ENCODE measurements around the gene SLC16A10. TPM values are rescaled to one million over a fixed set of nuclear protein-coding genes. Genes with fewer than 3 reads are reported as not detected.

The SLC16A10 gene
- total RNA-seq, 2 donors from 2014 or later, result 10.3 to 18.5 TPM

GRCh38 chr6:111270121-111270520 lies 182.8 kb downstream of the SLC16A10 start:
- H3K27ac ChIP-seq, result no peak overlapping the region
- no peak for TF ChIP-seq CTCF (IDR thresholded peaks at IDR 0.05)
- no peaks in the 10 kb centered on the region for H3K4me1 ChIP-seq
- DNase-seq (ENCODE audit: low spot score), result no peak
- peaks cover 35% of the 10 kb centered on the region for H3K36me3 ChIP-seq
- H3K9me3 ChIP-seq, result peaks cover 10 to 21% of the 10 kb centered on the region in 2 donors
- no peak overlapping the region for H3K4me3 ChIP-seq
- no peaks in the 10 kb centered on the region for H3K27me3 ChIP-seq

GRCh38 chr6:111274593-111275217 lies 187.4 kb downstream of the SLC16A10 start:
- H3K36me3 ChIP-seq, result peaks cover 65% of the 10 kb centered on the region
- no peak for TF ChIP-seq CTCF (IDR thresholded peaks at IDR 0.05)
- peaks cover 10 to 32% of the 10 kb centered on the region in 2 donors for H3K9me3 ChIP-seq
- no peaks in the 10 kb centered on the region for H3K27me3 ChIP-seq
- no peaks in the 10 kb centered on the region for H3K4me1 ChIP-seq
- no peak for DNase-seq (ENCODE audit: low spot score)
- H3K27ac ChIP-seq, result no peak overlapping the region
- no peak overlapping the region for H3K4me3 ChIP-seq

GRCh38 chr6:111276335-111276734 lies 189.0 kb downstream of the SLC16A10 start:
- Histone ChIP-seq H3K36me3 (peaks cover 61% of the 10 kb centered on the region), H3K27me3 (no peaks in the 10 kb centered on the region), H3K4me3 (no peak overlapping the region), H3K27ac (no peak overlapping the region), H3K4me1 (no peaks in the 10 kb centered on the region), H3K9me3 (peaks cover 10 to 32% of the 10 kb centered on the region in 2 donors)
- no peak for TF ChIP-seq CTCF (IDR thresholded peaks at IDR 0.05)
- no peak for DNase-seq (ENCODE audit: low spot score)

- Histone ChIP-seq H3K27me3 (no peaks in the 10 kb centered on the region), H3K4me3 (no peak overlapping the region), H3K27ac (no peak overlapping the region), H3K9me3 (peaks cover 10 to 32% of the 10 kb centered on the region in 2 donors), H3K4me1 (no peaks in the 10 kb centered on the region), H3K36me3 (peaks cover 61% of the 10 kb centered on the region)
- no peak for DNase-seq (ENCODE audit: low spot score)
- TF ChIP-seq CTCF (IDR thresholded peaks at IDR 0.05), result no peak
Observed at GRCh38 chr6:111276736-111277135, 189.4 kb downstream of the SLC16A10 start.

GRCh38 chr6:111277819-111278218 lies 190.5 kb downstream of the SLC16A10 start:
- Histone ChIP-seq H3K27ac (no peak overlapping the region), H3K4me1 (no peaks in the 10 kb centered on the region), H3K27me3 (no peaks in the 10 kb centered on the region), H3K36me3 (peaks cover 61% of the 10 kb centered on the region), H3K9me3 (peaks cover 10 to 32% of the 10 kb centered on the region in 2 donors), H3K4me3 (no peak overlapping the region)
- no peak for DNase-seq (ENCODE audit: low spot score)
- no peak for TF ChIP-seq CTCF (IDR thresholded peaks at IDR 0.05)

GRCh38 chr6:111278731-111279130 lies 191.4 kb downstream of the SLC16A10 start:
- no peak for TF ChIP-seq CTCF (IDR thresholded peaks at IDR 0.05)
- Histone ChIP-seq H3K27me3 (no peaks in the 10 kb centered on the region), H3K4me1 (no peaks in the 10 kb centered on the region), H3K36me3 (peaks cover 57% of the 10 kb centered on the region), H3K4me3 (no peak overlapping the region), H3K9me3 (peaks cover 10 to 25% of the 10 kb centered on the region in 2 donors), H3K27ac (no peak overlapping the region)
- DNase-seq (ENCODE audit: low spot score), result no peak
